Measurements from ENCODE around the gene ADARB1. TPM values are rescaled to one million over a fixed set of nuclear protein-coding genes. Genes with fewer than 3 reads are reported as not detected.

Gene ADARB1
- polyA plus RNA-seq, 1 donor (not counting 4 experiments of a cell fraction or from before 2014, with no cell fraction given) = 13.0 TPM

DNA sequence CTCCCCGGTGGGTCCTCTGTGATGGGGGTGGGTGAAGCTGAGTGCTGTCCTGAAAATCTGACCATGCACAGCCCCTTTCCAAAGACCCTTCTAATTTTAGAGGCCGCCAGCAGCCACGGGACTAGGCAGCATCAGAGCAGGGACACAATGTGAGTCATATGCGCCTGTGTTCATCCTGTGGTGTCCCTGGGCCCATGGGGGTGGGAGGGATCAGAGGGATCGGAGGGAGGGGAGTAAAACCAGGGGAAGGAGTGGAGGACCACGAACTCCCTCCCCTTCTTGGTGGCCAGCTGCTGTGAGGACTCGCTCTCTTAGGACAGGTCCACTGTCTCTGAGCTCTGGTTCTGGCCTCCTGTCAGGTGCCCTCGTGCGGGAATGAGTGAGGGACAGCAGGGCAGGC is 61.5 kb downstream of the ADARB1 start:
- Histone ChIP-seq H4K20me1 (ENCODE audit: control insufficient read depth, extremely low read depth, insufficient read depth, low read length) (no peaks in the 10 kb centered on the region), H3K9me1 (ENCODE audit: control insufficient read depth, extremely low read depth, insufficient read depth, low read length) (no peaks in the 10 kb centered on the region), H3K4me3 (ENCODE audit: control insufficient read depth in 2 of 3, extremely low read depth in 1 of 3, insufficient read depth in 2 of 3, low read depth in 1 of 3, low read length in 3 of 3) (no peak overlapping the region), H3K4me1 (ENCODE audit: control insufficient read depth, extremely low read depth, insufficient read depth, low read length) (peaks cover 9% of the 10 kb centered on the region), H3K4me2 (ENCODE audit: control insufficient read depth, extremely low read depth, insufficient read depth, low read depth, low read length) (no peak overlapping the region), H3K27ac (ENCODE audit: control insufficient read depth, insufficient read depth, low read length) (no peak overlapping the region), H3K79me2 (ENCODE audit: control insufficient read depth, insufficient read depth, low read length) (no peaks in the 10 kb centered on the region), H2AFZ (ENCODE audit: control insufficient read depth, low read length) (no peak overlapping the region), H3K36me3 (ENCODE audit: control insufficient read depth in 2 of 2, extremely low read depth in 1 of 2, insufficient read depth in 2 of 2, low read length in 2 of 2) (peaks cover 5 to 16% of the 10 kb centered on the region in 2 experiments), H3K27me3 (ENCODE audit: control insufficient read depth, extremely low read depth, insufficient read depth, low read length) (no peaks in the 10 kb centered on the region), H3K9ac (ENCODE audit: control insufficient read depth, extremely low read depth, insufficient read depth, low read length) (no peak overlapping the region), H3K9me3 (ENCODE audit: control insufficient read depth, low read depth, low read length) (no peaks in the 10 kb centered on the region)
- dilution Hi-C loops (cut with MboI; ENCODE audit: extremely low pct_ligation_motif_present, low sequenced_read_pairs) = loop anchor here (10.0 kb wide), 1 partner anchor 191 kb away; the partner anchor contains the start of gene SLX9
- no peak for TF ChIP-seq EZH2 (IDR thresholded peaks at IDR 0.05; ENCODE audit: low read length)
- TF ChIP-seq, protein P1, sequence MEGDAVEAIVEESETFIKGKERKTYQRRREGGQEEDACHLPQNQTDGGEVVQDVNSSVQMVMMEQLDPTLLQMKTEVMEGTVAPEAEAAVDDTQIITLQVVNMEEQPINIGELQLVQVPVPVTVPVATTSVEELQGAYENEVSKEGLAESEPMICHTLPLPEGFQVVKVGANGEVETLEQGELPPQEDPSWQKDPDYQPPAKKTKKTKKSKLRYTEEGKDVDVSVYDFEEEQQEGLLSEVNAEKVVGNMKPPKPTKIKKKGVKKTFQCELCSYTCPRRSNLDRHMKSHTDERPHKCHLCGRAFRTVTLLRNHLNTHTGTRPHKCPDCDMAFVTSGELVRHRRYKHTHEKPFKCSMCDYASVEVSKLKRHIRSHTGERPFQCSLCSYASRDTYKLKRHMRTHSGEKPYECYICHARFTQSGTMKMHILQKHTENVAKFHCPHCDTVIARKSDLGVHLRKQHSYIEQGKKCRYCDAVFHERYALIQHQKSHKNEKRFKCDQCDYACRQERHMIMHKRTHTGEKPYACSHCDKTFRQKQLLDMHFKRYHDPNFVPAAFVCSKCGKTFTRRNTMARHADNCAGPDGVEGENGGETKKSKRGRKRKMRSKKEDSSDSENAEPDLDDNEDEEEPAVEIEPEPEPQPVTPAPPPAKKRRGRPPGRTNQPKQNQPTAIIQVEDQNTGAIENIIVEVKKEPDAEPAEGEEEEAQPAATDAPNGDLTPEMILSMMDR (optimal IDR thresholded peaks at IDR 0.05 in 1 of 3, IDR thresholded peaks at IDR 0.05 in 1 of 3, conservative IDR thresholded peaks at IDR 0.05 in 1 of 3; ENCODE audit: extremely low read depth in 1 of 3, insufficient read depth in 2 of 3, low read length in 3 of 3) = no peak
- FAIRE-seq (no peak), DNase-seq (ENCODE audit: low read depth, low spot score) (no peak)

DNA sequence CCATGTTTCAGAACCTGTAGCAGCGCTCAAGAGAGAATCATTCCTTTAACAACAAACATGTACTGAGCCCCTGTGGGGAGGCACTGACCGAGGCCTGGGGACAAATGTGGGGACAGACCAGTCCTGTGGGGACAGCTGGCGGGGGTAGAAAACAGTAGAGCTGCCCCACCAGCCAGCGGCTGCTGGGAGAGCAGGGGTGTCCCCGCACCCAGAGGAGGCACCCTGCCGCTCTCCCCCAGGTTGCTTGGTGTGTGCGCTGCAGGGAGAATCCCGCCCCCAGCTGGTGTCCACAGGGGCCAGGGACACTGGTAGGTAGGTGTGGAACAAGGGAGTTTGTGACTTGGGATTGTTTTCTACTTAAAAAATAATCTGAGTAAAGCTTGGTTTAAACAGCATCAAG is 62.1 kb downstream of the ADARB1 start:
- Histone ChIP-seq H3K9me1 (ENCODE audit: control insufficient read depth, extremely low read depth, insufficient read depth, low read length) (no peaks in the 10 kb centered on the region), H3K4me1 (ENCODE audit: control insufficient read depth, extremely low read depth, insufficient read depth, low read length) (peaks cover 4% of the 10 kb centered on the region), H2AFZ (ENCODE audit: control insufficient read depth, low read length) (no peak overlapping the region), H3K36me3 (ENCODE audit: control insufficient read depth in 2 of 2, extremely low read depth in 1 of 2, insufficient read depth in 2 of 2, low read length in 2 of 2) (peaks cover 5 to 16% of the 10 kb centered on the region in 2 experiments), H3K4me3 (ENCODE audit: control insufficient read depth in 2 of 3, extremely low read depth in 1 of 3, insufficient read depth in 2 of 3, low read depth in 1 of 3, low read length in 3 of 3) (no peak overlapping the region), H3K27ac (ENCODE audit: control insufficient read depth, insufficient read depth, low read length) (no peak overlapping the region), H3K4me2 (ENCODE audit: control insufficient read depth, extremely low read depth, insufficient read depth, low read depth, low read length) (no peak overlapping the region), H3K9me3 (ENCODE audit: control insufficient read depth, low read depth, low read length) (no peaks in the 10 kb centered on the region), H3K9ac (ENCODE audit: control insufficient read depth, extremely low read depth, insufficient read depth, low read length) (no peak overlapping the region), H3K79me2 (ENCODE audit: control insufficient read depth, insufficient read depth, low read length) (no peaks in the 10 kb centered on the region), H4K20me1 (ENCODE audit: control insufficient read depth, extremely low read depth, insufficient read depth, low read length) (no peaks in the 10 kb centered on the region), H3K27me3 (ENCODE audit: control insufficient read depth, extremely low read depth, insufficient read depth, low read length) (no peaks in the 10 kb centered on the region)
- DNase-seq (ENCODE audit: low read depth, low spot score) (no peak), FAIRE-seq (no peak)
- TF ChIP-seq, protein P1 (optimal IDR thresholded peaks at IDR 0.05 in 1 of 3, IDR thresholded peaks at IDR 0.05 in 1 of 3, conservative IDR thresholded peaks at IDR 0.05 in 1 of 3; ENCODE audit: extremely low read depth in 1 of 3, insufficient read depth in 2 of 3, low read length in 3 of 3) = no peak
- no peak for TF ChIP-seq EZH2 (IDR thresholded peaks at IDR 0.05; ENCODE audit: low read length)
- dilution Hi-C loops (cut with MboI; ENCODE audit: extremely low pct_ligation_motif_present, low sequenced_read_pairs) = loop anchor here (10.0 kb wide), 1 partner anchor 192 kb away; the partner anchor contains the start of gene SLX9
